SK-N-MC (cell line): Measurements from ENCODE around the gene NDUFB1.

Source experiments
- EZH2 ChIP-seq: fragments of 200-600 bp; sonication (generic); IDR thresholded peaks from one replicate; pipeline ENCODE4 v1.6.1; 2017; ENCODE audit warnings: antibody characterized with exemption
- POLR2AphosphoS5 ChIP-seq: IDR thresholded peaks from 2 replicates; pipeline ENCODE4 v1.6.1; 2012; ENCODE audit warnings: mild to moderate bottlenecking, low read depth, low read length, borderline replicate concordance

DNA sequence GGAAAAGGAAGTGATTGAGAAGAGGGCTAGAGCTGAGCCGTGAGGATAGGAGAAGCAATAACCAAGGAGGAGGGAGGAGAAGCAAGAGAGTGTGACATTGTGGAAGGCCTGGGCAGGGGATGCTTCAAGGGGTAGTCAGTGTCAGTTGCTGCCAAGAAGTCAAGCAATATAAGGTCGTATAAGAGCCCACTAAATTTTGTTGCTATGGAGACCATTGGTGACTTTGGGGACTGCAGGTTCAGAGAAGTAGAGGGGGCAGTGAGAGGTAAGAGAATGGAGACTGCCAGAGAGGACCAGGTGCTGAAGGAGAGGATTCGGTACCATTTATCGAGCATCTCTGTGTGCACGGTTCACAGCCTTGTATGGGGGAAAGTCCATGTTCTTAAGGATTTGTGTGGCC, 12.0 kb downstream of the NDUFB1 start:
- no peak for TF ChIP-seq EZH2
- TF ChIP-seq POLR2AphosphoS5: no peak
